Measurements from ENCODE around the gene CSTF1.
"Not testable (repeated sequence)": the region's sequence is repeated elsewhere in the genome, so short reads cannot be mapped to it uniquely, and the experiment has no call there.

The CSTF1 gene

DNA sequence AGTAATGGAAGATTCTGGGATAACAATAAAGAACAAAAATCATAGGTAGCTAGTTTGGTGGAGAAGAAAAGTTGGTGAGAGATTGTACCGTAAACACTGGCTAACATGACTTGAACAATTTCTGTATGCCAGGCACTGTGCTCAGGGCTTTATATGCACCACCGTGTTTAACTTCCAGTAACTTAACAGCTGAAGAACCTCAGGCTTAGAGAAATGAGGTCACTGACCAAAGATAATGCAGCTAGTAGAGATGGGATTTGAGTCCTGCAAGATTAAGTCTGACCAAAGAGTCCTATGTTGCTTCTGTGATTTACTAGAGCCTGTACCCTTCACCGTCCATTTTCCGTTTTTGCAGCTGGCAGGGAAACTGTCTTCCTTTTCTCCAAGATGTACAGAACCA lies 2.7 kb downstream of the CSTF1 start:
- Histone ChIP-seq H3K4me1 (ENCODE audit: control insufficient read depth, insufficient read depth, low read length, poor library complexity, severe bottlenecking) (peaks cover 18% of the 10 kb centered on the region), H3K27ac (ENCODE audit: insufficient read depth, low read length, poor library complexity, severe bottlenecking) (no peak overlapping the region), H3K9me3 (ENCODE audit: control insufficient read depth, low read length) (no peaks in the 10 kb centered on the region), H3K27me3 (replicated peaks; ENCODE audit: control insufficient read depth, insufficient read depth, low read length, poor library complexity, severe bottlenecking) (no peaks in the 10 kb centered on the region), H3K36me3 (ENCODE audit: control insufficient read depth, insufficient read depth, low read length) (peaks cover 40% of the 10 kb centered on the region), H3K4me3 (ENCODE audit: insufficient read depth, low read depth, low read length, poor library complexity, severe bottlenecking) (no peak overlapping the region)
- no peak for DNase-seq

DNA sequence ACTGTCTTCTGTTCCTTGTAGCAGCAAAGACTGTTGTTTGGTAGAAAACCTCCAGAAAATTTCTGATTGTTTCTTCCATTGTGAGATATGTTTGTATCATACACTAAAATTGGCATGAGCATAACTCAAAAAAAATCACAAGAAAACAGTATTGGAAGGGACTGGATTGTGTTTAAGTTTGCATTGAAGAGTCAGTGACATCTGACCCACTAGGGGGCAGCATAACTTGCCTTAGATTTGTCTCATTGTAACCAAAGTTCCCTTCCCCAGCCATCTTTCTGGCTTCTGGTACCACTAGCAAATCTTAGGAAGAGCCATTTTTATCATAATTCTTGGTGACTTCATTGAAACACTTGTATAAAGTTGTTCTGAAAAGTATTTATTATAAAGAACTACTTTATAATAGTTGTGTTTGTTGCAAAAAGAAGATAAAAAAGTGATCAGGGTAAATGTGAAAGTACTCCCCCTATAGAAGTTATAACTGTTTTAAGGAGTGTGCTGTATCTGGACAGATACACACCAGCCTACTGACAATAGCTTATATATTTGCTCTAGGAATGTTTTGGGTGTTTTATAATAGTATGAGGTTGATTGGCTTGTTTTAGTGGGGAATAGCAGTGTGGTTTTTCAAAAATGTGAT lies 7.7 kb downstream of the CSTF1 start:
- Histone ChIP-seq H3K4me3 (ENCODE audit: insufficient read depth, low read depth, low read length, poor library complexity, severe bottlenecking) (no peak overlapping the region), H3K27ac (ENCODE audit: insufficient read depth, low read length, poor library complexity, severe bottlenecking) (no peak overlapping the region), H3K27me3 (replicated peaks; ENCODE audit: control insufficient read depth, insufficient read depth, low read length, poor library complexity, severe bottlenecking) (no peaks in the 10 kb centered on the region), H3K4me1 (ENCODE audit: control insufficient read depth, insufficient read depth, low read length, poor library complexity, severe bottlenecking) (peaks cover 5% of the 10 kb centered on the region), H3K36me3 (ENCODE audit: control insufficient read depth, insufficient read depth, low read length) (peaks cover 71% of the 10 kb centered on the region), H3K9me3 (ENCODE audit: control insufficient read depth, low read length) (no peaks in the 10 kb centered on the region)
- peak in 1 of 3 donors; percentile 47 for DNase-seq

DNA sequence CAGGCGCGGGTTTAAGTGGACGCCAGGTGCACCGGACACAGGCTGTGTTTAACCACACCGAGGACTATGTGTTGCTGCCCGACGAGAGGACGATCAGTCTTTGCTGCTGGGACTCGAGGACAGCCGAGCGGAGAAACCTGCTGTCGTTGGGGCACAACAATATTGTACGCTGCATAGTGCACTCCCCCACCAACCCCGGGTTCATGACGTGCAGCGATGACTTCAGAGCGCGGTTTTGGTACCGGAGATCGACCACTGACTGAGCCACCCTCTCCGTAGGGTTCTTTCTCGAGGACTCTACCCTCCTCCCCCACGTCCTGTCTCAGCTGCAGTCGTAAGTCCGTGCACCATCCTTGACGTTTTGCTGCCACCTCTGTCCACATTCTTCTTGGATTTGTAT lies 11.0 kb downstream of the CSTF1 start:
- Histone ChIP-seq H3K4me1 (ENCODE audit: control insufficient read depth, insufficient read depth, low read length, poor library complexity, severe bottlenecking) (peaks cover 5% of the 10 kb centered on the region), H3K9me3 (ENCODE audit: control insufficient read depth, low read length) (no peaks in the 10 kb centered on the region), H3K27ac (ENCODE audit: insufficient read depth, low read length, poor library complexity, severe bottlenecking) (no peak overlapping the region), H3K36me3 (ENCODE audit: control insufficient read depth, insufficient read depth, low read length) (peaks cover 64% of the 10 kb centered on the region), H3K27me3 (replicated peaks; ENCODE audit: control insufficient read depth, insufficient read depth, low read length, poor library complexity, severe bottlenecking) (no peaks in the 10 kb centered on the region), H3K4me3 (ENCODE audit: insufficient read depth, low read depth, low read length, poor library complexity, severe bottlenecking) (no peak overlapping the region)
- DNase-seq, result no peak

DNA sequence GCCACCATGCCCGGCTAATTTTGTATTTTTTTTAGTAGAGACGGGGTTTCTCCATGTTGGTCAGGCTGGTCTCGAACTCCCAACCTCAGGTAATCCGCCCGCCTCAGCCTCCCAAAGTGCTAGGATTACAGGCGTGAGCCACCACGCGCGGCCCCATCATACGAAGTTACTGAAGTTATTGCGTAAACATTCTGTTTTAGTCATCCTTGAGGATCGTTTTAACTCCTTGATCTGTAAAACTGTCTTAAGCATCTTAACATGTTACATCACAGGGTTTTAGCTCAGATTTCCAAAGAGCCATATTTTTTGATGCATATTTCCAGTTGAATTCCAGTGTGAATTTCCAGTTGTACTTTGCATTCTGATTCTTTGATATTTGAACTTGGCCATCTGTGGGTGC lies 12.9 kb downstream of the CSTF1 start:
- peaks cover 51% of the 10 kb centered on the region for H3K36me3 ChIP-seq (ENCODE audit: control insufficient read depth, insufficient read depth, low read length)
- H3K4me3 ChIP-seq (ENCODE audit: insufficient read depth, low read depth, low read length, poor library complexity, severe bottlenecking); DNase-seq; H3K9me3 ChIP-seq (ENCODE audit: control insufficient read depth, low read length); H3K27ac ChIP-seq (ENCODE audit: insufficient read depth, low read length, poor library complexity, severe bottlenecking); H3K27me3 ChIP-seq (replicated peaks; ENCODE audit: control insufficient read depth, insufficient read depth, low read length, poor library complexity, severe bottlenecking); H3K4me1 ChIP-seq (ENCODE audit: control insufficient read depth, insufficient read depth, low read length, poor library complexity, severe bottlenecking): not testable (repeated sequence)

DNA sequence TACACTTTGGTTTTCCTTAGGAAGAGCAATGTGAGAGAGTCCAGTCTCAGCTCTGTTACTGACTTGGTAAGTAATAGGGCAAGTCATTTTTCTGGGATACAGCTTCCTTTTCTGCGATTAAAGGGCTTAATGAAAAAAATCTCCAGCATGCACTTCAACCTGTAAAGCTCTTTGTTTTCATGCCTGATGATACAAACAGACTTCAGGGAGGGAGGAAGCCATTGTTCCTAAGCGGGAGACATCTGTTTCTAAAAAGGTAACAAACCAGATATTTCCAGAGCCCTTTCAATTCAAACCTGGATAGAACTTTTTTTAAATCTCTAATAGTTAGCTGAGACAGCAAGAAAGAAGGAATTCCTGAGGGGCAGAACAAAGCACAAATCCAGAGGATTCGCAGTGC lies 14.5 kb downstream of the CSTF1 start:
- no peak for DNase-seq
- H3K9me3 ChIP-seq (ENCODE audit: control insufficient read depth, low read length), result no peaks in the 10 kb centered on the region
- no peak overlapping the region for H3K27ac ChIP-seq (ENCODE audit: insufficient read depth, low read length, poor library complexity, severe bottlenecking)
- no peaks in the 10 kb centered on the region for H3K27me3 ChIP-seq (replicated peaks; ENCODE audit: control insufficient read depth, insufficient read depth, low read length, poor library complexity, severe bottlenecking)
- H3K36me3 ChIP-seq (ENCODE audit: control insufficient read depth, insufficient read depth, low read length), result peaks cover 38% of the 10 kb centered on the region
- H3K4me3 ChIP-seq (ENCODE audit: insufficient read depth, low read depth, low read length, poor library complexity, severe bottlenecking), result no peak overlapping the region
- peaks cover 5% of the 10 kb centered on the region for H3K4me1 ChIP-seq (ENCODE audit: control insufficient read depth, insufficient read depth, low read length, poor library complexity, severe bottlenecking)

DNA sequence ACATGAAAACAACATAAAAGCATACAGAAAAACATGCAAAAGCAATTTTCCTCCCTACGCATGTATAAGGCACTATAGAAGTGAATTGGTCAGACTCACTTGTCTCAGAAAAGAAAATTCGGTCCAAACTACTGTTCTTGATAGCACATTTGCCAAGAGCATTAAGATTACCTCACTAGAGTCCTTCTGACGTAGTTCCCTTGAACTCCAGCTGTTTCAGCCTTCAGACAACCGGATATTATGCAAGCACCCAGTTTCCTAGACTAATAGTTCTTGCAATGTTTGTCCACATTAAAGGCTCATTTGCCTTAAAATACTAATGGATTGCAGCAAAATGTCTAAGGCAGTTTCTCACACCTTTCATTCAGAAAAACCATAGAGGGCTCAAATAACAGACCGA lies 17.1 kb downstream of the CSTF1 start:
- no peak for DNase-seq
- Histone ChIP-seq H3K4me1 (ENCODE audit: control insufficient read depth, insufficient read depth, low read length, poor library complexity, severe bottlenecking) (peaks cover 17% of the 10 kb centered on the region), H3K36me3 (ENCODE audit: control insufficient read depth, insufficient read depth, low read length) (peaks cover 22% of the 10 kb centered on the region)

DNA sequence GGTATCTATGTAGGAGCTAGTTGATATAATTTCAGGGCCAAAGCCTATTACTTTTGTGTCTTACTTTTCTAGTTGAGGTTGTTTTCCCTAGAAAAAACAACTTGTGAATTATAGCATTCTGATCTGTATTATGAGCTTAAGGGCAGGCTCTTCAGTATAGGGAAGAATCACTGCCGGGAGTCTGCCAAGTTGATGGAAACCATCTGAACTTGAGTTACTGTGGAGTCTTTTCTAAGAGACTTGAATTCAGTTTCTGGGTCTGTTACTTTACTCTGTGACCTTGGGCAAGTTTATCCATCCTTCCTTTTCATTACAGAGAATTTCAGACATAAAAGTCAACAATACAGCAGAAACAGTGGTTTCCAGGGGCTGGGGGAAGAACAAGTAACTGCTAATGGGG lies 17.5 kb downstream of the CSTF1 start:
- Histone ChIP-seq H3K9me3 (ENCODE audit: control insufficient read depth, low read length) (no peaks in the 10 kb centered on the region), H3K4me1 (ENCODE audit: control insufficient read depth, insufficient read depth, low read length, poor library complexity, severe bottlenecking) (peaks cover 20% of the 10 kb centered on the region), H3K27ac (ENCODE audit: insufficient read depth, low read length, poor library complexity, severe bottlenecking) (peak overlapping the region; percentile 7), H3K27me3 (replicated peaks; ENCODE audit: control insufficient read depth, insufficient read depth, low read length, poor library complexity, severe bottlenecking) (no peaks in the 10 kb centered on the region), H3K36me3 (ENCODE audit: control insufficient read depth, insufficient read depth, low read length) (peaks cover 22% of the 10 kb centered on the region), H3K4me3 (ENCODE audit: insufficient read depth, low read depth, low read length, poor library complexity, severe bottlenecking) (no peak overlapping the region)
- no peak for DNase-seq

More for the DNA sequence above, 17.1 kb downstream of the CSTF1 start:
- no peak overlapping the region for H3K4me3 ChIP-seq (ENCODE audit: insufficient read depth, low read depth, low read length, poor library complexity, severe bottlenecking)
- H3K9me3 ChIP-seq (ENCODE audit: control insufficient read depth, low read length), result no peaks in the 10 kb centered on the region
- H3K27me3 ChIP-seq (replicated peaks; ENCODE audit: control insufficient read depth, insufficient read depth, low read length, poor library complexity, severe bottlenecking), result no peaks in the 10 kb centered on the region
- peak overlapping the region; percentile 7 for H3K27ac ChIP-seq (ENCODE audit: insufficient read depth, low read length, poor library complexity, severe bottlenecking)

DNA sequence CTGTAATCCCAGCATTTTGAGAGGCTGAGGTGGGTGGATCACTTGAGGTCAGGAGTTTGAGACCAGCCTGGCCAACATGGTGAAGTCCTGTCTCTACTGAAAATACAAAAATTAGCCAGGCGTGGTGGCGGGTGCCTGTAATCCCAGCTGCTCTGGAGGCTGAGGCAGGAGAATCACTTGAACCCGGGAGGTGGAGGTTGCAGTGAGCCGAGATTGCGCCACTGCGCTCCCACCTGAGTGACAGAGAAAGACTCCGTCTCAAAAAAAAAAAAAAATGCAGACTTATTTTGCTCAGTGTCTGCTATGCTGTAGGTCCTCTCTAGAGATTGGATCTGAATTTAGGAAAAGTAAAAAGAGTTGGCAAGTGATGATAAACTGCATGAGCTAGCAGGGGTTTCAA lies 18.8 kb downstream of the CSTF1 start:
- Histone ChIP-seq H3K36me3 (ENCODE audit: control insufficient read depth, insufficient read depth, low read length) (peaks cover 12% of the 10 kb centered on the region), H3K4me3 (ENCODE audit: insufficient read depth, low read depth, low read length, poor library complexity, severe bottlenecking) (peak overlapping the region; percentile 54), H3K4me1 (ENCODE audit: control insufficient read depth, insufficient read depth, low read length, poor library complexity, severe bottlenecking) (peaks cover 28% of the 10 kb centered on the region), H3K27ac (ENCODE audit: insufficient read depth, low read length, poor library complexity, severe bottlenecking) (peak overlapping the region; percentile 81)
- not testable (repeated sequence) for DNase-seq; H3K9me3 ChIP-seq (ENCODE audit: control insufficient read depth, low read length); H3K27me3 ChIP-seq (replicated peaks; ENCODE audit: control insufficient read depth, insufficient read depth, low read length, poor library complexity, severe bottlenecking)

DNA sequence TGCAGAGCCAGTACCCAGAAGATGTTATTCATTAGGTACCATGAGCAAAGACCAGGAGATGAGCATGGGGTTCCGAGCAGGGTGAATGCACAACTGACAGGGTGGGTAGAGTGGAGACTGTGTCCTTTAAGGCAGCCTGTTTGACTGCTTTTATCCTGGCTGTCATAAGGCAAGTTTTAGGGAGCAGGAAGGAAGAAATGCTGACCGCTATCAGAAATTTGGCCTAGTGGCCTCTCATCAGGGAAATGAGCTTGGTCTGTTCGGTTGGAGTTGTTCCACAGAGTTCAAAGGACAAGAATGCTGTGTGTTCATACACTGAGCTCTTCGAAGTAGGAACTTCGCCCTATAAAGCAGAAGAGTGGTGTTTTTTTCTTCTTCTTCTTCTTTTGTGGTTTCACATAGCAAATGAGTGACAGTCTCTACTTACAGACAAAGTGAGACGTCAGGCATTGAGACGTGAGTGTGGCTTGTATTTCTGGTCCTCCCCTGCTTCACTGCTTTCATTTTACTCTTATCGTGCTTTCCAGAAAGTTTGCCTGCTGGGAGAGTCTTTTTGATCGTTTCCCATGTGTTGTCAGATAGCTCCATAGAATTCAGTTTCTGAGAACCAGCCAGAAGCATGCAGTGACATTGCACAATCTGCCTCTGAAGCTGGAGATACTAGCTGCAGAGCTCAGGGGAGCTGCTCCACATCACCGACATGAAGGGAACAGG lies 19.5 kb downstream of the CSTF1 start, which contains the start of gene CASS4:
TSS of gene CASS4 (plus strand) at position 502 of the 714 bp plus-strand sequence. CDS start at position 701, 199 bp downstream.
- Histone ChIP-seq H3K27me3 (replicated peaks; ENCODE audit: control insufficient read depth, insufficient read depth, low read length, poor library complexity, severe bottlenecking) (no peaks in the 10 kb centered on the region), H3K4me1 (ENCODE audit: control insufficient read depth, insufficient read depth, low read length, poor library complexity, severe bottlenecking) (peaks cover 34% of the 10 kb centered on the region), H3K4me3 (ENCODE audit: insufficient read depth, low read depth, low read length, poor library complexity, severe bottlenecking) (peak within 1 kb of the TSS; percentile 54), H3K9me3 (ENCODE audit: control insufficient read depth, low read length) (no peaks in the 10 kb centered on the region), H3K27ac (ENCODE audit: insufficient read depth, low read length, poor library complexity, severe bottlenecking) (peak within 1 kb of the TSS; percentile 81), H3K36me3 (ENCODE audit: control insufficient read depth, insufficient read depth, low read length) (peaks cover 11% of the 10 kb centered on the region)
- DNase-seq, result no peak

DNA sequence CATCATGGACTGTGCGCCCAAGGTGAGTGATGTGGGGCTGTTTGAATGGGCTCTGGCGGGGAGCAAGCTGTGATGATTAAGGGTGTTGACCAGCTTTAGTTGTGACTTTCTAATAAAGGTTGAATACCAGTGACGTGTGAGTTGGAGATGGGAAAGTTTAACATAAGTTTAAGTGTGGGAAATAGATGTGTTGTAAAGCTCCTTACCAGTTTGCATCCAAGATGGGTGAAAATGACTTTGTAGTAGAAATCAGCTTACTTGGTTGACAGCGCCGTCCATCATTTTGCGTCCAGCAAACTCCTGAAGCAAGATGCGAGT lies 20.0 kb downstream of the CSTF1 start:
- Histone ChIP-seq H3K4me3 (ENCODE audit: insufficient read depth, low read depth, low read length, poor library complexity, severe bottlenecking) (peak overlapping the region; percentile 54), H3K9me3 (ENCODE audit: control insufficient read depth, low read length) (no peaks in the 10 kb centered on the region), H3K27ac (ENCODE audit: insufficient read depth, low read length, poor library complexity, severe bottlenecking) (peak overlapping the region; percentile 81), H3K4me1 (ENCODE audit: control insufficient read depth, insufficient read depth, low read length, poor library complexity, severe bottlenecking) (peaks cover 39% of the 10 kb centered on the region), H3K27me3 (replicated peaks; ENCODE audit: control insufficient read depth, insufficient read depth, low read length, poor library complexity, severe bottlenecking) (no peaks in the 10 kb centered on the region), H3K36me3 (ENCODE audit: control insufficient read depth, insufficient read depth, low read length) (peaks cover 6% of the 10 kb centered on the region)
- DNase-seq, result no peak

Measured in effector memory CD4-positive, alpha-beta T cell (primary cell).